Liver (tissue), 9 donors: ENCODE results near the gene EHD1. TPM values are rescaled to one million over a fixed set of nuclear protein-coding genes. Genes with fewer than 3 reads are reported as not detected.

Source experiments
- DNase-seq: peaks from one replicate; pipeline ENCODE4 v3.0.0-alpha.2; 2017; ENCODE audit warnings: low spot score
- H3K27ac ChIP-seq, 2 donors: one replicate each; pipeline ENCODE4 v1.7.0; 2013; ENCODE audit warnings: inconsistent platforms in 2 of 2, low read length in 2 of 2, control low read depth in 1 of 2, low read depth in 1 of 2, mild to moderate bottlenecking in 1 of 2
- H3K27me3 ChIP-seq, 4 donors: one replicate each; pipeline versions ENCODE4 v1.6.1 to v1.7.0; 2013; ENCODE audit warnings: low read length in 3 of 4, inconsistent platforms in 1 of 4, mild to moderate bottlenecking in 1 of 4, moderate library complexity in 1 of 4; ENCODE audit not compliant: control insufficient read depth in 4 of 4, insufficient read depth in 4 of 4
- H3K36me3 ChIP-seq, 4 donors: one replicate each; pipeline versions ENCODE4 v1.6.1 to v1.7.0; 2013; ENCODE audit warnings: low read length in 3 of 4, mild to moderate bottlenecking in 3 of 4, low read depth in 1 of 4, moderate library complexity in 1 of 4; ENCODE audit not compliant: control insufficient read depth in 4 of 4, insufficient read depth in 3 of 4
- H3K4me1 ChIP-seq, 4 donors: one replicate each; pipeline versions ENCODE4 v1.6.1 to v1.7.0; 2013; ENCODE audit warnings: low read length in 3 of 4, mild to moderate bottlenecking in 3 of 4, moderate library complexity in 1 of 4; ENCODE audit not compliant: control insufficient read depth in 4 of 4, insufficient read depth in 4 of 4
- H3K4me3 ChIP-seq, 3 donors: one replicate each; pipeline versions ENCODE4 v1.6.1 to v1.7.0; 2013; ENCODE audit warnings: low read length in 3 of 3, control low read depth in 1 of 3, low read depth in 1 of 3, mild to moderate bottlenecking in 1 of 3
- H3K9ac ChIP-seq, 2 donors: one replicate each; pipeline ENCODE4 v1.7.0; 2013; ENCODE audit warnings: low read length in 2 of 2, mild to moderate bottlenecking in 2 of 2, moderate library complexity in 2 of 2, control low read depth in 1 of 2, low read depth in 1 of 2
- H3K9me3 ChIP-seq, 4 donors: one replicate each; pipeline versions ENCODE4 v1.6.1 to v1.7.0; 2013; ENCODE audit warnings: low read length in 3 of 4; ENCODE audit not compliant: control insufficient read depth in 4 of 4
- ATF3 ChIP-seq: IDR thresholded peaks from 2 replicates; pipeline ENCODE4 v1.6.1; 2016; ENCODE audit warnings: antibody characterized with exemption
- EGR1 ChIP-seq, 2 donors: IDR thresholded peaks; 2 replicates each; pipeline ENCODE4 v1.6.1; 2016 to 2018; ENCODE audit warnings: antibody characterized with exemption in 2 of 2, low read depth in 2 of 2
- FOXA1 ChIP-seq: IDR thresholded peaks from 2 replicates; pipeline ENCODE4 v1.6.1; 2016; ENCODE audit warnings: antibody characterized with exemption
- FOXA2 ChIP-seq: IDR thresholded peaks from 2 replicates; pipeline ENCODE4 v1.6.1; 2016; ENCODE audit warnings: antibody characterized with exemption
- GABPA ChIP-seq, 2 donors: IDR thresholded peaks in 1 of 2; conservative IDR thresholded peaks in 1 of 2; 2 replicates each; pipeline ENCODE4 v1.6.1; 2016; ENCODE audit warnings: antibody characterized with exemption in 2 of 2, mild to moderate bottlenecking in 1 of 2, moderate library complexity in 1 of 2
- HNF4A ChIP-seq, 2 donors: conservative IDR thresholded peaks; 2 replicates each; pipeline ENCODE4 v1.6.1; 2016; ENCODE audit warnings: antibody characterized with exemption in 2 of 2, mild to moderate bottlenecking in 2 of 2
- HNF4G ChIP-seq: IDR thresholded peaks from 2 replicates; pipeline ENCODE4 v1.6.1; 2016; ENCODE audit warnings: antibody characterized with exemption
- JUND ChIP-seq, 2 donors: IDR thresholded peaks; 2 replicates each; pipeline ENCODE4 v1.6.1; 2016; ENCODE audit warnings: antibody characterized with exemption in 2 of 2
- MAX ChIP-seq: IDR thresholded peaks from 2 replicates; pipeline ENCODE4 v1.6.1; 2016; ENCODE audit warnings: antibody characterized with exemption
- NR2F2 ChIP-seq: IDR thresholded peaks from 2 replicates; pipeline ENCODE4 v1.6.1; 2016; ENCODE audit warnings: antibody characterized with exemption
- RAD21 ChIP-seq, 2 donors: IDR thresholded peaks; 2 replicates each; pipeline ENCODE4 v1.6.1; 2016; ENCODE audit warnings: antibody characterized with exemption in 2 of 2, mild to moderate bottlenecking in 2 of 2
- REST ChIP-seq: IDR thresholded peaks from 2 replicates; pipeline ENCODE4 v1.6.1; 2016; ENCODE audit warnings: antibody characterized with exemption, mild to moderate bottlenecking
- RXRA ChIP-seq, 2 donors: IDR thresholded peaks; 2 replicates each; pipeline ENCODE4 v1.6.1; 2017 to 2018; ENCODE audit warnings: antibody characterized with exemption in 2 of 2, mild to moderate bottlenecking in 1 of 2
- SP1 ChIP-seq: IDR thresholded peaks from 2 replicates; pipeline ENCODE4 v1.6.1; 2018; ENCODE audit warnings: antibody characterized with exemption, mild to moderate bottlenecking
- TAF1 ChIP-seq: conservative IDR thresholded peaks from 2 replicates; pipeline ENCODE4 v1.6.1; 2016; ENCODE audit warnings: antibody characterized with exemption, mild to moderate bottlenecking
- YY1 ChIP-seq: IDR thresholded peaks from 2 replicates; pipeline ENCODE4 v1.6.1; 2016; ENCODE audit warnings: antibody characterized with exemption, mild to moderate bottlenecking
- ZBTB33 ChIP-seq: IDR thresholded peaks from 2 replicates; pipeline ENCODE4 v1.6.1; 2016; ENCODE audit warnings: antibody characterized with exemption
- WGBS: extraction: QIAGEN DNeasy Blood & Tissue Kit; methylation state at CpG from one replicate; pipeline ENCODE4 v1.1.7; 2013; 5-methylcytosine and 5-hydroxymethylcytosine counted together
- polyA plus RNA-seq, 2 donors: library from polyadenylated mRNA; stranded (reverse) in 1 of 2; unstranded in 1 of 2; fragments of 200-250 nt in 1 of 2; fragments of >200 nt in 1 of 2; fragmentation: Nextera tagmentation in 1 of 2; extraction: Ambion mirVana in 1 of 2; gene quantifications; one replicate each; pipeline versions ENCODE4 v1.2.1 to v1.2.3, GENCODE V29; 2013 to 2015
- total RNA-seq, 2 donors: library from RNA; depleted of rRNA; stranded (reverse); fragments of >200 nt; gene quantifications; one replicate each; pipeline ENCODE4 v1.2.3, GENCODE V29; 2014
- donor health status: healthy.
- donor health status: healthy.
- donor health status: healthy.
- donor health status: healthy.
- donor health status: healthy.

Gene EHD1
- total and polyA plus RNA-seq, 4 donors, result 8.3 to 36.4 (median 19.2) TPM

GRCh38 chr11:64854534-64855502, 23.6 kb downstream of the EHD1 start:
- Histone ChIP-seq H3K9ac (no peak overlapping the region), H3K4me1 (peaks cover 2 to 27% (median 15%) of the 10 kb centered on the region in 4 donors), H3K4me3 (no peak overlapping the region), H3K9me3 (no peaks in the 10 kb centered on the region), H3K27ac (peak overlapping the region; percentile 45 to 58), H3K27me3 (no peaks in the 10 kb centered on the region), H3K36me3 (peaks cover 0 to 10% (median 6%) of the 10 kb centered on the region in 4 donors)
- WGBS, result 83% methylated on average over 45 of the region's 45 CpGs
- DNase-seq, result no peak
- TF ChIP-seq YY1 (no peak), NR2F2 (peak; percentile 73), RAD21 (IDR thresholded peaks at IDR 0.05) (no peak), RXRA (IDR thresholded peaks at IDR 0.05) (peak in 1 of 2 donors; percentile 33), ZBTB33 (no peak), TAF1 (no peak), HNF4A (conservative IDR thresholded peaks at IDR 0.05) (no peak), JUND (IDR thresholded peaks at IDR 0.05) (peak; percentile 94 to 96), FOXA1 (no peak), GABPA (IDR thresholded peaks at IDR 0.05 in 1 of 2, conservative IDR thresholded peaks at IDR 0.05 in 1 of 2) (no peak), MAX (no peak)

GRCh38 chr11:64854157-64854533, 24.3 kb downstream of the EHD1 start:
- H3K9ac ChIP-seq, result no peak overlapping the region
- H3K27ac ChIP-seq, result peak overlapping the region; percentile 45 to 58
- H3K27me3 ChIP-seq, result no peaks in the 10 kb centered on the region
- H3K36me3 ChIP-seq, result peaks cover 0 to 9% (median 3%) of the 10 kb centered on the region in 4 donors
- peaks cover 7 to 32% (median 20%) of the 10 kb centered on the region in 4 donors for H3K4me1 ChIP-seq
- no peak overlapping the region for H3K4me3 ChIP-seq
- 96% methylated on average over 25 of the region's 25 CpGs for WGBS
- no peaks in the 10 kb centered on the region for H3K9me3 ChIP-seq
- DNase-seq, result no peak
- TF ChIP-seq HNF4A (conservative IDR thresholded peaks at IDR 0.05), result no peak
- TF ChIP-seq JUND (IDR thresholded peaks at IDR 0.05), result no peak
- no peak for TF ChIP-seq FOXA2
- TF ChIP-seq SP1, result no peak
- TF ChIP-seq RXRA (IDR thresholded peaks at IDR 0.05), result no peak
- no peak for TF ChIP-seq TAF1
- TF ChIP-seq REST, result no peak
- no peak for TF ChIP-seq EGR1 (IDR thresholded peaks at IDR 0.05; ENCODE audit: low read depth in 2 of 2)
- TF ChIP-seq RAD21 (IDR thresholded peaks at IDR 0.05), result no peak
- no peak for TF ChIP-seq NR2F2
- TF ChIP-seq HNF4G, result no peak
- TF ChIP-seq ZBTB33, result no peak
- no peak for TF ChIP-seq FOXA1
- no peak for TF ChIP-seq ATF3
